Hepatocyte (in vitro differentiated cells): ENCODE results near the gene CRKL. TPM values are rescaled to one million over a fixed set of nuclear protein-coding genes. Genes with fewer than 3 reads are reported as not detected.
A peak's percentile ranks its signal among the peaks of the same experiment; 100 is the strongest.

ENCODE experiments used
- DNase-seq: peaks from one replicate; pipeline ENCODE4 v3.0.0-alpha.2; 2016; ENCODE audit warnings: low spot score
- H2AFZ ChIP-seq: fragments of 200-600 bp; sonication (generic); 2 replicates; pipeline ENCODE4 v1.6.0; 2016; ENCODE audit warnings: antibody characterized with exemption, mild to moderate bottlenecking
- H3K27ac ChIP-seq: fragments of 200-600 bp; sonication (generic); 2 replicates; pipeline ENCODE4 v1.5.1; 2016; ENCODE audit warnings: mild to moderate bottlenecking
- H3K27me3 ChIP-seq: fragments of 200-600 bp; sonication (generic); 2 replicates; pipeline ENCODE4 v1.6.1; 2016
- H3K36me3 ChIP-seq: fragments of 200-600 bp; sonication (generic); replicated peaks from 2 replicates; pipeline ENCODE4 v1.5.1; 2016; ENCODE audit warnings: low read depth; ENCODE audit not compliant: insufficient read depth
- H3K4me1 ChIP-seq: fragments of 200-600 bp; sonication (generic); 2 replicates; pipeline ENCODE4 v1.5.1; 2016; ENCODE audit warnings: mild to moderate bottlenecking, moderate library complexity; ENCODE audit not compliant: insufficient read depth
- H3K4me2 ChIP-seq: fragments of 200-600 bp; sonication (generic); 2 replicates; pipeline ENCODE4 v1.6.0; 2016
- H3K4me3 ChIP-seq: fragments of 200-600 bp; sonication (generic); 2 replicates; pipeline ENCODE4 v1.5.1; 2016; ENCODE audit warnings: mild to moderate bottlenecking
- H3K79me2 ChIP-seq: fragments of 200-600 bp; sonication (generic); 2 replicates; pipeline ENCODE4 v1.6.0; 2017; ENCODE audit warnings: mild to moderate bottlenecking
- H3K9me2 ChIP-seq: fragments of 200-600 bp; sonication (generic); replicated peaks from 2 replicates; pipeline ENCODE4 v1.6.0; 2017; ENCODE audit warnings: mild to moderate bottlenecking; ENCODE audit not compliant: insufficient read depth
- H3K9me3 ChIP-seq: fragments of 200-600 bp; sonication (generic); 2 replicates; pipeline ENCODE4 v1.5.1; 2016; ENCODE audit warnings: low read depth, mild to moderate bottlenecking
- H4K20me1 ChIP-seq: fragments of 200-600 bp; sonication (generic); 2 replicates; pipeline ENCODE4 v1.6.0; 2016; ENCODE audit warnings: mild to moderate bottlenecking; ENCODE audit not compliant: insufficient read depth, poor library complexity, severe bottlenecking
- CTCF ChIP-seq: fragments of 200-600 bp; sonication (generic); IDR thresholded peaks from 2 replicates; pipeline ENCODE4 v1.5.1; 2016; ENCODE audit warnings: antibody characterized with exemption, mild to moderate bottlenecking; ENCODE audit not compliant: poor library complexity
- EZH2 ChIP-seq: fragments of 200-600 bp; sonication (generic); IDR thresholded peaks from 2 replicates; pipeline ENCODE4 v1.6.1; 2016; ENCODE audit warnings: antibody characterized with exemption, mild to moderate bottlenecking, borderline replicate concordance
- EZH2phosphoT487 ChIP-seq: fragments of 200-600 bp; sonication (generic); IDR thresholded peaks from one replicate; pipeline ENCODE4 v1.6.1; 2018; ENCODE audit warnings: antibody characterized with exemption, mild to moderate bottlenecking, low read depth, moderate library complexity; ENCODE audit not compliant: unreplicated experiment, severe bottlenecking
- WGBS: methylation state at CpG from one replicate; pipeline ENCODE4 v1.1.6; 2016; ENCODE audit warnings: low lambda C conversion rate; ENCODE audit errors: missing lambda C conversion rate; 5-methylcytosine and 5-hydroxymethylcytosine counted together
- polyA plus RNA-seq: library from polyadenylated mRNA; unstranded; fragments of >200 nt; fragmentation: Nextera tagmentation; extraction: Ambion mirVana; gene quantifications from 2 replicates; pipeline ENCODE4 v1.2.1, GENCODE V29; 2016
- total RNA-seq: library from RNA; depleted of rRNA; stranded (reverse); fragments of >200 nt; gene quantifications from 2 replicates; pipeline ENCODE4 v1.2.3, GENCODE V29; 2014

Gene CRKL
- total RNA-seq (46.5 and 49.2 TPM in 2 replicates), polyA plus RNA-seq (30.7 and 31.8 TPM in 2 replicates)

- H3K27me3 ChIP-seq: no peaks in the 10 kb centered on the region
- H3K4me1 ChIP-seq: peaks cover 11% of the 10 kb centered on the region
- no peak for TF ChIP-seq EZH2
- TF ChIP-seq CTCF: peak; percentile 97
- H4K20me1 ChIP-seq: peaks cover 42% of the 10 kb centered on the region
- no peaks in the 10 kb centered on the region for H3K9me2 ChIP-seq
- no peaks in the 10 kb centered on the region for H3K36me3 ChIP-seq
- H3K9me3 ChIP-seq: no peaks in the 10 kb centered on the region
- peak within 1 kb of the TSS; percentile 95 for H3K4me2 ChIP-seq
- H3K79me2 ChIP-seq: peaks cover 48% of the 10 kb centered on the region
- H3K4me3 ChIP-seq: peak within 1 kb of the TSS; percentile 94
- under 1% methylated on average over 79 of the region's 92 CpGs for WGBS
- peak; percentile 99 for DNase-seq
- H2AFZ ChIP-seq: peak within 1 kb of the TSS; percentile 68
- H3K27ac ChIP-seq: peak within 1 kb of the TSS; percentile 95
Measured at GRCh38 chr22:20916916-20917810, at the start of gene CRKL. Gene CRKL, plus strand, starts transcription at chr22:20917407. Its CDS starts 528 bp downstream, at chr22:20917935.

- peaks cover 31% of the 10 kb centered on the region for H3K79me2 ChIP-seq
- H3K9me3 ChIP-seq: no peaks in the 10 kb centered on the region
- DNase-seq: no peak
- H3K4me1 ChIP-seq: peaks cover 25% of the 10 kb centered on the region
- TF ChIP-seq EZH2phosphoT487 (no peak), EZH2 (no peak), CTCF (no peak)
- no peaks in the 10 kb centered on the region for H4K20me1 ChIP-seq
- no peak overlapping the region for H3K4me3 ChIP-seq
- peak overlapping the region; percentile 52 for H3K4me2 ChIP-seq
- no peaks in the 10 kb centered on the region for H3K27me3 ChIP-seq
- 45% methylated on average over 7 of the region's 7 CpGs for WGBS
- H2AFZ ChIP-seq: no peak overlapping the region
- H3K9me2 ChIP-seq: no peaks in the 10 kb centered on the region
- H3K27ac ChIP-seq: peak overlapping the region; percentile 86
- H3K36me3 ChIP-seq: no peaks in the 10 kb centered on the region
Measured at GRCh38 chr22:20868025-20868962, 48.9 kb upstream of the CRKL start.

- Histone ChIP-seq H3K9me2 (no peaks in the 10 kb centered on the region), H3K4me3 (no peak overlapping the region), H3K36me3 (no peaks in the 10 kb centered on the region), H3K27me3 (no peaks in the 10 kb centered on the region), H3K27ac (peak overlapping the region; percentile 86), H3K9me3 (no peaks in the 10 kb centered on the region), H2AFZ (no peak overlapping the region), H4K20me1 (no peaks in the 10 kb centered on the region), H3K4me1 (peaks cover 25% of the 10 kb centered on the region), H3K79me2 (peaks cover 25% of the 10 kb centered on the region), H3K4me2 (no peak overlapping the region)
- no peak for TF ChIP-seq CTCF
- no peak for TF ChIP-seq EZH2phosphoT487
- TF ChIP-seq EZH2: no peak
- WGBS: 93% methylated on average over 2 of the region's 2 CpGs
- DNase-seq: no peak
Measured at GRCh38 chr22:20869234-20869633, 48.0 kb upstream of the CRKL start.
